Natural killer cell (primary cell): Measurements from ENCODE around the gene IL1B. TPM values are rescaled to one million over a fixed set of nuclear protein-coding genes. Genes with fewer than 3 reads are reported as not detected.
A peak's percentile ranks its signal among the peaks of the same experiment; 100 is the strongest.

Experiments used
- ATAC-seq, 3 donors: fragments of 150-1000 bp in 2 of 3; fragments of 200-7000 bp in 1 of 3; cut with Tn5 transposase; 1 replicate in 1 of 3; 2 replicates in 2 of 3; pipeline ENCODE4 v1.10.0; 2021; ENCODE audit warnings: mild to moderate bottlenecking in 2 of 3, moderate library complexity in 2 of 3
- DNase-seq, 2 donors: peaks; one replicate each; pipeline versions ENCODE4 v3.0.0 to v3.0.0-alpha.2; 2013 to 2021; ENCODE audit warnings: mixed read lengths in 1 of 2
- H3K27ac ChIP-seq: one replicate; pipeline ENCODE4 v1.5.1; 2013; ENCODE audit warnings: mild to moderate bottlenecking, low read length
- H3K27me3 ChIP-seq: one replicate; pipeline ENCODE4 v1.6.1; 2013; ENCODE audit warnings: low read length; ENCODE audit not compliant: control insufficient read depth, insufficient read depth
- H3K36me3 ChIP-seq: one replicate; pipeline ENCODE4 v1.6.1; 2013; ENCODE audit warnings: low read length; ENCODE audit not compliant: control insufficient read depth, insufficient read depth
- H3K4me1 ChIP-seq: one replicate; pipeline ENCODE4 v1.6.1; 2013; ENCODE audit warnings: low read length; ENCODE audit not compliant: control insufficient read depth, insufficient read depth
- H3K4me3 ChIP-seq: one replicate; pipeline ENCODE4 v1.5.1; 2013; ENCODE audit warnings: low read length
- H3K9me3 ChIP-seq: one replicate; pipeline ENCODE4 v1.6.1; 2013; ENCODE audit warnings: low read length; ENCODE audit not compliant: control insufficient read depth, insufficient read depth
- H3K27ac Mint-ChIP-seq, 2 donors: one replicate each; pipeline ENCODE4 v1.8.0; 2022; ENCODE audit warnings: mild to moderate bottlenecking in 2 of 2, mixed read lengths in 2 of 2, moderate library complexity in 1 of 2
- H3K27me3 Mint-ChIP-seq, 2 donors: one replicate each; pipeline ENCODE4 v1.8.0; 2022; ENCODE audit warnings: low read depth in 2 of 2, mixed read lengths in 2 of 2
- H3K36me3 Mint-ChIP-seq: one replicate; pipeline ENCODE4 v1.8.0; 2022; ENCODE audit warnings: mixed read lengths
- H3K4me1 Mint-ChIP-seq, 2 donors: one replicate each; pipeline ENCODE4 v1.8.0; 2022; ENCODE audit warnings: mixed read lengths in 2 of 2
- H3K4me3 Mint-ChIP-seq: one replicate; pipeline ENCODE4 v1.8.0; 2022; ENCODE audit warnings: mild to moderate bottlenecking, moderate library complexity, mixed read lengths
- H3K9me3 Mint-ChIP-seq, 2 donors: one replicate each; pipeline ENCODE4 v1.8.0; 2022; ENCODE audit warnings: mixed read lengths in 2 of 2
- CTCF ChIP-seq: fragments of 200-600 bp; IDR thresholded peaks from one replicate; pipeline ENCODE4 v1.8.0; 2022; ENCODE audit warnings: antibody characterized with exemption
- WGBS: methylation state at CpG from one replicate; pipeline ENCODE4 v1.1.7; 2013; ENCODE audit warnings: missing lambda C conversion rate; ENCODE audit not compliant: insufficient coverage; 5-methylcytosine and 5-hydroxymethylcytosine counted together
- intact Hi-C: fragments of 100-400 bp; cut with micrococcal nuclease; formaldehyde crosslinking; loops from one replicate; pipeline ENCODE4 v1.14.2; 2022
- total RNA-seq, 4 donors: library from RNA; stranded (reverse); fragments of 120-200 nt in 1 of 4; gene quantifications; one replicate each; pipeline versions ENCODE4 v1.2.3 to v1.2.4, GENCODE V29; 2013 to 2022

The IL1B gene
- total RNA-seq, 3 donors from 2014 or later (not counting 1 experiment from before 2014, with no cell fraction given): 92.6 to 250 (median 110) TPM

GRCh38 chr2:112796486-112796885, 40.1 kb downstream of the IL1B start:
- Histone ChIP-seq H3K27me3 (no peaks in the 10 kb centered on the region), H3K4me3 (no peak overlapping the region), H3K27ac (no peak overlapping the region), H3K36me3 (no peaks in the 10 kb centered on the region), H3K9me3 (no peaks in the 10 kb centered on the region), H3K4me1 (no peaks in the 10 kb centered on the region)
- H3K4me1 Mint-ChIP-seq: peaks cover 23 to 32% of the 10 kb centered on the region in 2 donors
- H3K4me3 Mint-ChIP-seq: no peak overlapping the region
- no peaks in the 10 kb centered on the region for H3K36me3 Mint-ChIP-seq
- TF ChIP-seq CTCF: no peak
- no peak overlapping the region for H3K27ac Mint-ChIP-seq
- no peaks in the 10 kb centered on the region for H3K27me3 Mint-ChIP-seq
- no peaks in the 10 kb centered on the region for H3K9me3 Mint-ChIP-seq
- ATAC-seq (no peak), DNase-seq (no peak)
- no CpG with 5 or more reads among the region's 1 CpG for WGBS
- intact Hi-C loops: no loop called here

GRCh38 chr2:112795774-112796173, 40.8 kb downstream of the IL1B start:
- no peaks in the 10 kb centered on the region for H3K27me3 Mint-ChIP-seq
- H3K36me3 ChIP-seq: no peaks in the 10 kb centered on the region
- no peak overlapping the region for H3K27ac ChIP-seq
- H3K4me3 ChIP-seq: no peak overlapping the region
- WGBS: 46% methylated on average over 1 of the region's 1 CpG
- intact Hi-C loops: no loop called here
- H3K4me1 ChIP-seq: no peaks in the 10 kb centered on the region
- ATAC-seq (no peak), DNase-seq (no peak)
- no peaks in the 10 kb centered on the region for H3K9me3 Mint-ChIP-seq
- no peaks in the 10 kb centered on the region for H3K9me3 ChIP-seq
- no peaks in the 10 kb centered on the region for H3K36me3 Mint-ChIP-seq
- H3K4me1 Mint-ChIP-seq: peaks cover 23 to 32% of the 10 kb centered on the region in 2 donors
- no peaks in the 10 kb centered on the region for H3K27me3 ChIP-seq
- TF ChIP-seq CTCF: no peak
- no peak overlapping the region for H3K4me3 Mint-ChIP-seq
- peak overlapping the region in 1 of 2 donors; percentile 16 for H3K27ac Mint-ChIP-seq

GRCh38 chr2:112794841-112795240, 41.7 kb downstream of the IL1B start:
- no peak for TF ChIP-seq CTCF
- H3K27me3 Mint-ChIP-seq: no peaks in the 10 kb centered on the region
- no peaks in the 10 kb centered on the region for H3K36me3 ChIP-seq
- no peak overlapping the region for H3K4me3 Mint-ChIP-seq
- H3K4me1 Mint-ChIP-seq: peaks cover 23 to 32% of the 10 kb centered on the region in 2 donors
- H3K4me3 ChIP-seq: no peak overlapping the region
- no peaks in the 10 kb centered on the region for H3K4me1 ChIP-seq
- peak overlapping the region in 1 of 2 donors; percentile 17 for H3K27ac Mint-ChIP-seq
- no peaks in the 10 kb centered on the region for H3K36me3 Mint-ChIP-seq
- no peaks in the 10 kb centered on the region for H3K9me3 ChIP-seq
- WGBS: 86% methylated on average over 3 of the region's 3 CpGs
- no peak overlapping the region for H3K27ac ChIP-seq
- DNase-seq: no peak
- H3K27me3 ChIP-seq: no peaks in the 10 kb centered on the region
- no peak for ATAC-seq
- intact Hi-C loops: loop anchor here (1.0 kb wide), 1 partner anchor 31 kb away; the partner anchor contains the start of gene CKAP2L
- no peaks in the 10 kb centered on the region for H3K9me3 Mint-ChIP-seq

- ATAC-seq: peak; percentile 95 to 100 (median 98)
- H3K9me3 Mint-ChIP-seq: no peaks in the 10 kb centered on the region
- peak; percentile 25 to 45 for DNase-seq
- intact Hi-C loops: loop anchor here (1.0 kb wide), 1 partner anchor 30 kb away; the partner anchor contains the start of gene CKAP2L
- no peak for TF ChIP-seq CTCF
- H3K9me3 ChIP-seq: no peaks in the 10 kb centered on the region
- H3K4me1 Mint-ChIP-seq: peaks cover 18 to 27% of the 10 kb centered on the region in 2 donors
- WGBS: 47% methylated on average over 4 of the region's 5 CpGs
- peak overlapping the region; percentile 25 for H3K27ac ChIP-seq
- H3K4me3 Mint-ChIP-seq: no peak overlapping the region
- H3K27me3 ChIP-seq: no peaks in the 10 kb centered on the region
- H3K36me3 Mint-ChIP-seq: no peaks in the 10 kb centered on the region
- H3K27ac Mint-ChIP-seq: peak overlapping the region; percentile 56 to 85
- H3K4me3 ChIP-seq: no peak overlapping the region
- no peaks in the 10 kb centered on the region for H3K27me3 Mint-ChIP-seq
- H3K4me1 ChIP-seq: no peaks in the 10 kb centered on the region
- no peaks in the 10 kb centered on the region for H3K36me3 ChIP-seq
Measured at GRCh38 chr2:112794131-112794733, 42.3 kb downstream of the IL1B start.
